SK-N-SH treated with all-trans-retinoic acid at 6 μM for 48 hours (cell line): ENCODE results near the gene BCR.

ENCODE experiments used
- ATAC-seq: fragments of 200-7000 bp; cut with Tn5 transposase; 3 replicates; pipeline ENCODE4 v1.9.1; 2020; ENCODE audit warnings: mild to moderate bottlenecking, moderate library complexity
- ARNTL ChIP-seq: fragments of 450-650 bp; formaldehyde crosslinking; IDR thresholded peaks from 2 replicates; pipeline ENCODE4 v1.5.0; 2020; ENCODE audit warnings: low read depth, mild to moderate bottlenecking, moderate library complexity, borderline replicate concordance
- BACH2 ChIP-seq: fragments of 250-450 bp; sonication (Bioruptor Pico); IDR thresholded peaks from 2 replicates; pipeline ENCODE4 v1.9.0; 2021; ENCODE audit warnings: mild to moderate bottlenecking, borderline replicate concordance
- CREB5 ChIP-seq: fragments of 250-450 bp; sonication (Bioruptor Pico); IDR thresholded peaks from 2 replicates; pipeline ENCODE4 v1.5.1; 2020; ENCODE audit warnings: low read depth, mild to moderate bottlenecking, moderate library complexity
- CSDC2 ChIP-seq: fragments of 250-450 bp; sonication (Bioruptor Pico); IDR thresholded peaks from 2 replicates; pipeline ENCODE4 v1.5.0; 2020; ENCODE audit warnings: mild to moderate bottlenecking, moderate library complexity
- ESRRG ChIP-seq: fragments of 250-450 bp; sonication (Bioruptor Pico); IDR thresholded peaks from 2 replicates; pipeline ENCODE4 v1.6.1; 2021; ENCODE audit warnings: mild to moderate bottlenecking
- GLIS3 ChIP-seq: fragments of 250-450 bp; sonication (Bioruptor Pico); IDR thresholded peaks from 2 replicates; pipeline ENCODE4 v1.5.0; 2020; ENCODE audit warnings: mild to moderate bottlenecking, moderate library complexity
- ISL1 ChIP-seq: fragments of 250-450 bp; sonication (Bioruptor Pico); IDR thresholded peaks from 2 replicates; pipeline ENCODE4 v2.1.2; 2022; ENCODE audit warnings: mild to moderate bottlenecking, moderate library complexity
- OSR1 ChIP-seq: fragments of 250-450 bp; sonication (Bioruptor Pico); IDR thresholded peaks from 2 replicates; pipeline ENCODE4 v1.8.0; 2022; ENCODE audit warnings: moderate library complexity, mild to moderate bottlenecking, inconsistent platforms
- PPARA ChIP-seq: fragments of 250-450 bp; sonication (Bioruptor Pico); IDR thresholded peaks from 2 replicates; pipeline ENCODE4 v1.5.0; 2020; ENCODE audit warnings: mild to moderate bottlenecking, borderline replicate concordance
- RARB ChIP-seq: fragments of 250-450 bp; sonication (Bioruptor Pico); IDR thresholded peaks from 2 replicates; pipeline ENCODE4 v1.8.0; 2021; ENCODE audit warnings: mild to moderate bottlenecking, moderate library complexity
- TOX ChIP-seq: fragments of 250-450 bp; sonication (Bioruptor Pico); IDR thresholded peaks from 2 replicates; pipeline ENCODE4 v1.8.0; 2021; ENCODE audit warnings: mild to moderate bottlenecking, moderate library complexity, borderline replicate concordance
- ZC3H10 ChIP-seq: fragments of 250-450 bp; sonication (Bioruptor Pico); IDR thresholded peaks from 2 replicates; pipeline ENCODE4 v1.5.1; 2021; ENCODE audit warnings: mild to moderate bottlenecking, moderate library complexity
- ZFP3 ChIP-seq: fragments of 250-450 bp; sonication (Bioruptor Pico); IDR thresholded peaks from 2 replicates; pipeline ENCODE4 v1.5.0; 2020; ENCODE audit warnings: mild to moderate bottlenecking, moderate library complexity
- ZFP30 ChIP-seq: fragments of 450-650 bp; formaldehyde crosslinking; IDR thresholded peaks from 2 replicates; pipeline ENCODE4 v1.5.0; 2022; ENCODE audit warnings: mild to moderate bottlenecking, moderate library complexity
- ZNF70 ChIP-seq: fragments of 450-650 bp; formaldehyde crosslinking; IDR thresholded peaks from 2 replicates; pipeline ENCODE4 v1.5.0; 2020; ENCODE audit warnings: mild to moderate bottlenecking, moderate library complexity
- ZNF8 ChIP-seq: fragments of 450-650 bp; formaldehyde crosslinking; IDR thresholded peaks from 2 replicates; pipeline ENCODE4 v1.5.0; 2020; ENCODE audit warnings: mild to moderate bottlenecking, moderate library complexity
- TF ChIP-seq, protein P1 (sequence below): fragments of 250-450 bp; sonication (Bioruptor Pico); IDR thresholded peaks from 2 replicates; pipeline ENCODE4 v1.5.0; 2020; ENCODE audit warnings: mild to moderate bottlenecking, moderate library complexity
- TF ChIP-seq, protein P2 (sequence below): fragments of 250-450 bp; sonication (Bioruptor Pico); IDR thresholded peaks from 2 replicates; pipeline ENCODE4 v1.8.0; 2021; ENCODE audit warnings: low read depth, mild to moderate bottlenecking, moderate library complexity, borderline replicate concordance
- TF ChIP-seq, protein P3 (sequence below): fragments of 250-450 bp; sonication (Bioruptor Pico); IDR thresholded peaks from 2 replicates; pipeline ENCODE4 v1.8.0; 2020; ENCODE audit warnings: mild to moderate bottlenecking, moderate library complexity, borderline replicate concordance

Gene BCR

GRCh38 chr22:23163665-23164064 lies 16.6 kb upstream of the BCR start:
- ATAC-seq = no peak
- TF ChIP-seq TOX (CRISPR knock-in tag) = no peak
- no peak for TF ChIP-seq BACH2 (CRISPR knock-in tag)
- TF ChIP-seq, protein P1, sequence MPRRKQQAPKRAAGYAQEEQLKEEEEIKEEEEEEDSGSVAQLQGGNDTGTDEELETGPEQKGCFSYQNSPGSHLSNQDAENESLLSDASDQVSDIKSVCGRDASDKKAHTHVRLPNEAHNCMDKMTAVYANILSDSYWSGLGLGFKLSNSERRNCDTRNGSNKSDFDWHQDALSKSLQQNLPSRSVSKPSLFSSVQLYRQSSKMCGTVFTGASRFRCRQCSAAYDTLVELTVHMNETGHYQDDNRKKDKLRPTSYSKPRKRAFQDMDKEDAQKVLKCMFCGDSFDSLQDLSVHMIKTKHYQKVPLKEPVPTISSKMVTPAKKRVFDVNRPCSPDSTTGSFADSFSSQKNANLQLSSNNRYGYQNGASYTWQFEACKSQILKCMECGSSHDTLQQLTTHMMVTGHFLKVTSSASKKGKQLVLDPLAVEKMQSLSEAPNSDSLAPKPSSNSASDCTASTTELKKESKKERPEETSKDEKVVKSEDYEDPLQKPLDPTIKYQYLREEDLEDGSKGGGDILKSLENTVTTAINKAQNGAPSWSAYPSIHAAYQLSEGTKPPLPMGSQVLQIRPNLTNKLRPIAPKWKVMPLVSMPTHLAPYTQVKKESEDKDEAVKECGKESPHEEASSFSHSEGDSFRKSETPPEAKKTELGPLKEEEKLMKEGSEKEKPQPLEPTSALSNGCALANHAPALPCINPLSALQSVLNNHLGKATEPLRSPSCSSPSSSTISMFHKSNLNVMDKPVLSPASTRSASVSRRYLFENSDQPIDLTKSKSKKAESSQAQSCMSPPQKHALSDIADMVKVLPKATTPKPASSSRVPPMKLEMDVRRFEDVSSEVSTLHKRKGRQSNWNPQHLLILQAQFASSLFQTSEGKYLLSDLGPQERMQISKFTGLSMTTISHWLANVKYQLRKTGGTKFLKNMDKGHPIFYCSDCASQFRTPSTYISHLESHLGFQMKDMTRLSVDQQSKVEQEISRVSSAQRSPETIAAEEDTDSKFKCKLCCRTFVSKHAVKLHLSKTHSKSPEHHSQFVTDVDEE (CRISPR knock-in tag) = no peak
- no peak for TF ChIP-seq OSR1 (CRISPR knock-in tag)
- TF ChIP-seq, all 23 proteins: peak for 0

DNA sequence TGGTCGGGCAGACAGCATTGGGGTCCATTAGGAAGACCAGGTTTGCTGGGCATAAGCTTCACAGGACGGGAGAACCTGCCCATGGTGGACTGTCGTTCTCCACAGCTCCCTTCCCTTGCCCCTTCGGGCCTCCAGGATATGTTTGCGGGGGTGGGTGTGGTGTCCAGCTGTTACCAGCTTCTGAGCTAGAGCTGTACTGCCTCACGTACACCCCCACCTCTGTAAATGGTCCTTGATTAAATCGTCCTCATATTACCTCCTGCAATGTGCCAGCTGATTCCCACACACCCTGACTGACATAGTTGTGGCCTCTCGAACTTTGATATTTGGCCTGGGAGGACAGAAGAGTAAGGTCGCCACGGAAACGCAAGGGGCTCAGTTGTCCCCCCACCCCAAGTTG lies 16.2 kb upstream of the BCR start:
- ATAC-seq = no peak
- no peak for TF ChIP-seq ZFP30 (CRISPR knock-in tag)
- TF ChIP-seq ZNF8 (CRISPR knock-in tag) = no peak
- no peak for TF ChIP-seq BACH2 (CRISPR knock-in tag)
- TF ChIP-seq ZNF70 (CRISPR knock-in tag) = no peak
- no peak for TF ChIP-seq ESRRG
- TF ChIP-seq CSDC2 (CRISPR knock-in tag) = no peak
- TF ChIP-seq ZC3H10 (CRISPR knock-in tag) = no peak
- no peak for TF ChIP-seq GLIS3 (CRISPR knock-in tag)
- TF ChIP-seq ISL1 (CRISPR knock-in tag) = no peak
- TF ChIP-seq ZFP3 = no peak
- TF ChIP-seq PPARA (CRISPR knock-in tag) = no peak
- TF ChIP-seq, protein P1 (CRISPR knock-in tag) = no peak

- no peak for ATAC-seq
- TF ChIP-seq GLIS3 (CRISPR knock-in tag) (no peak), ZC3H10 (CRISPR knock-in tag) (no peak), PPARA (CRISPR knock-in tag) (no peak), CREB5 (CRISPR knock-in tag) (no peak), CSDC2 (CRISPR knock-in tag) (no peak), ZNF8 (CRISPR knock-in tag) (no peak), ARNTL (CRISPR knock-in tag) (no peak), RARB (CRISPR knock-in tag) (no peak), BACH2 (CRISPR knock-in tag) (no peak), TOX (CRISPR knock-in tag) (no peak)
- TF ChIP-seq, protein P2, sequence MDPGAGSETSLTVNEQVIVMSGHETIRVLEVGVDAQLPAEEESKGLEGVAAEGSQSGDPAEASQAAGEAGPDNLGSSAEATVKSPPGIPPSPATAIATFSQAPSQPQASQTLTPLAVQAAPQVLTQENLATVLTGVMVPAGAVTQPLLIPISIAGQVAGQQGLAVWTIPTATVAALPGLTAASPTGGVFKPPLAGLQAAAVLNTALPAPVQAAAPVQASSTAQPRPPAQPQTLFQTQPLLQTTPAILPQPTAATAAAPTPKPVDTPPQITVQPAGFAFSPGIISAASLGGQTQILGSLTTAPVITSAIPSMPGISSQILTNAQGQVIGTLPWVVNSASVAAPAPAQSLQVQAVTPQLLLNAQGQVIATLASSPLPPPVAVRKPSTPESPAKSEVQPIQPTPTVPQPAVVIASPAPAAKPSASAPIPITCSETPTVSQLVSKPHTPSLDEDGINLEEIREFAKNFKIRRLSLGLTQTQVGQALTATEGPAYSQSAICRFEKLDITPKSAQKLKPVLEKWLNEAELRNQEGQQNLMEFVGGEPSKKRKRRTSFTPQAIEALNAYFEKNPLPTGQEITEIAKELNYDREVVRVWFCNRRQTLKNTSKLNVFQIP (CRISPR knock-in tag) = no peak
- TF ChIP-seq, protein P1 (CRISPR knock-in tag) = no peak
- TF ChIP-seq, protein P3, sequence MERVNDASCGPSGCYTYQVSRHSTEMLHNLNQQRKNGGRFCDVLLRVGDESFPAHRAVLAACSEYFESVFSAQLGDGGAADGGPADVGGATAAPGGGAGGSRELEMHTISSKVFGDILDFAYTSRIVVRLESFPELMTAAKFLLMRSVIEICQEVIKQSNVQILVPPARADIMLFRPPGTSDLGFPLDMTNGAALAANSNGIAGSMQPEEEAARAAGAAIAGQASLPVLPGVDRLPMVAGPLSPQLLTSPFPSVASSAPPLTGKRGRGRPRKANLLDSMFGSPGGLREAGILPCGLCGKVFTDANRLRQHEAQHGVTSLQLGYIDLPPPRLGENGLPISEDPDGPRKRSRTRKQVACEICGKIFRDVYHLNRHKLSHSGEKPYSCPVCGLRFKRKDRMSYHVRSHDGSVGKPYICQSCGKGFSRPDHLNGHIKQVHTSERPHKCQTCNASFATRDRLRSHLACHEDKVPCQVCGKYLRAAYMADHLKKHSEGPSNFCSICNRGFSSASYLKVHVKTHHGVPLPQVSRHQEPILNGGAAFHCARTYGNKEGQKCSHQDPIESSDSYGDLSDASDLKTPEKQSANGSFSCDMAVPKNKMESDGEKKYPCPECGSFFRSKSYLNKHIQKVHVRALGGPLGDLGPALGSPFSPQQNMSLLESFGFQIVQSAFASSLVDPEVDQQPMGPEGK (CRISPR knock-in tag) = no peak
Observed at GRCh38 chr22:23166042-23166831, 14.1 kb upstream of the BCR start.
